Fibroblast of skin of right quadriceps (primary cell): ENCODE data around the gene PSME4.
"Not testable (repeated sequence)": the region's sequence is repeated elsewhere in the genome, so short reads cannot be mapped to it uniquely, and the experiment has no call there.

Source experiments
- DNase-seq: peaks from one replicate; pipeline ENCODE4 v3.0.0-alpha.2; 2013

The PSME4 gene

GRCh38 chr2:53880756-53881155 is 90.0 kb downstream of the PSME4 start:
- peak; percentile 76 for DNase-seq

- no peak for DNase-seq
Measured at GRCh38 chr2:53877556-53877955, 93.2 kb downstream of the PSME4 start.

- no peak for DNase-seq
Measured at GRCh38 chr2:53877112-53877511, 93.7 kb downstream of the PSME4 start.

- DNase-seq: no peak
Measured at GRCh38 chr2:53874401-53874950, 96.3 kb downstream of the PSME4 start.

- DNase-seq: no peak
Measured at GRCh38 chr2:53867773-53868172, 103.0 kb downstream of the PSME4 start.

GRCh38 chr2:53867169-53867568 is 103.6 kb downstream of the PSME4 start:
- DNase-seq: no peak

GRCh38 chr2:53865962-53866361 is 104.8 kb downstream of the PSME4 start:
- no peak for DNase-seq

GRCh38 chr2:53865264-53865663 is 105.5 kb downstream of the PSME4 start:
- no peak for DNase-seq

GRCh38 chr2:53863538-53864227 is 107.1 kb downstream of the PSME4 start:
- no peak for DNase-seq

GRCh38 chr2:53861824-53862223 is 109.0 kb downstream of the PSME4 start:
- no peak for DNase-seq

GRCh38 chr2:53859206-53860181 is 111.3 kb downstream of the PSME4 start, which contains the start of gene GPR75:
TSS of gene GPR75 (minus strand) at chr2:53859967. CDS start at chr2:53854756, 5,211 bp downstream.
- peak; percentile 17 for DNase-seq

GRCh38 chr2:53856272-53856671 is 114.5 kb downstream of the PSME4 start:
- no peak for DNase-seq

- no peak for DNase-seq
Measured at GRCh38 chr2:53854678-53855077, 116.1 kb downstream of the PSME4 start.

GRCh38 chr2:53852532-53852931 is 118.3 kb downstream of the PSME4 start:
- DNase-seq: no peak

GRCh38 chr2:53851052-53851757 is 119.6 kb downstream of the PSME4 start:
- DNase-seq: not testable (repeated sequence)

- DNase-seq: no peak
Measured at GRCh38 chr2:53848062-53848461, 122.7 kb downstream of the PSME4 start.

- DNase-seq: no peak
Measured at GRCh38 chr2:53843595-53843994, 127.2 kb downstream of the PSME4 start.

GRCh38 chr2:53842891-53843290 is 127.9 kb downstream of the PSME4 start:
- DNase-seq: no peak

GRCh38 chr2:53841651-53842050 is 129.1 kb downstream of the PSME4 start:
- not testable (repeated sequence) for DNase-seq

GRCh38 chr2:53840580-53840979 is 130.2 kb downstream of the PSME4 start:
- DNase-seq: no peak

- DNase-seq: not testable (repeated sequence)
Measured at GRCh38 chr2:53829980-53830290, 140.9 kb downstream of the PSME4 start.

GRCh38 chr2:53829273-53829979 is 141.4 kb downstream of the PSME4 start:
- no peak for DNase-seq
